Trophoblast cell (in vitro differentiated cells and primary cell): ENCODE data around the gene HSPA12B.

ENCODE experiments used
- DNase-seq, 2 donors: peaks; one replicate each; pipeline ENCODE4 v3.0.0-alpha.2; 2016
- H2AFZ ChIP-seq: 2 replicates; pipeline ENCODE4 v1.6.1; 2013; ENCODE audit warnings: low read length, moderate library complexity, mild to moderate bottlenecking; ENCODE audit not compliant: insufficient read depth, poor library complexity
- H2AK5ac ChIP-seq: 2 replicates; pipeline ENCODE4 v1.6.1; 2013; ENCODE audit warnings: mild to moderate bottlenecking, low read length
- H2BK120ac ChIP-seq: 2 replicates; pipeline ENCODE4 v1.6.1; 2013; ENCODE audit warnings: low read length, mild to moderate bottlenecking, moderate library complexity; ENCODE audit not compliant: insufficient read depth, poor library complexity
- H2BK12ac ChIP-seq: 2 replicates; pipeline ENCODE4 v1.6.1; 2013; ENCODE audit warnings: mild to moderate bottlenecking, low read length, moderate library complexity
- H2BK5ac ChIP-seq: 2 replicates; pipeline ENCODE4 v1.6.1; 2013; ENCODE audit warnings: low read length, low read depth, moderate library complexity, mild to moderate bottlenecking; ENCODE audit not compliant: poor library complexity
- H3K14ac ChIP-seq: 2 replicates; pipeline ENCODE4 v1.6.1; 2013; ENCODE audit warnings: mild to moderate bottlenecking, low read length
- H3K18ac ChIP-seq: 2 replicates; pipeline ENCODE4 v1.6.1; 2013; ENCODE audit warnings: mild to moderate bottlenecking, low read length
- H3K23ac ChIP-seq: 2 replicates; pipeline ENCODE4 v1.6.1; 2013; ENCODE audit warnings: low read length
- H3K27ac ChIP-seq: 2 replicates; pipeline ENCODE4 v1.5.1; 2013; ENCODE audit warnings: low read depth, mild to moderate bottlenecking, inconsistent platforms, low read length, moderate library complexity
- H3K27me3 ChIP-seq: 2 replicates; pipeline ENCODE4 v1.6.1; 2013; ENCODE audit warnings: inconsistent platforms, mild to moderate bottlenecking, low read length, moderate library complexity; ENCODE audit not compliant: insufficient read depth
- H3K36me3 ChIP-seq, 2 experiments: 1 replicate in 1 of 2; 2 replicates in 1 of 2; pipeline ENCODE4 v1.6.1; 2013; ENCODE audit warnings: low read length in 2 of 2, mild to moderate bottlenecking in 2 of 2, moderate library complexity in 1 of 2; ENCODE audit not compliant: insufficient read depth in 2 of 2, control insufficient read depth in 1 of 2
- H3K4ac ChIP-seq: 2 replicates; pipeline ENCODE4 v1.6.1; 2013; ENCODE audit warnings: low read depth, mild to moderate bottlenecking, low read length, moderate library complexity
- H3K4me1 ChIP-seq, 2 experiments: 1 replicate in 1 of 2; 2 replicates in 1 of 2; pipeline ENCODE4 v1.6.1; 2013; ENCODE audit warnings: low read length in 2 of 2, mild to moderate bottlenecking in 2 of 2, moderate library complexity in 1 of 2; ENCODE audit not compliant: insufficient read depth in 2 of 2, control insufficient read depth in 1 of 2
- H3K4me2 ChIP-seq: 2 replicates; pipeline ENCODE4 v1.6.1; 2013; ENCODE audit warnings: inconsistent platforms, mild to moderate bottlenecking, low read length, moderate library complexity
- H3K4me3 ChIP-seq: 2 replicates; pipeline ENCODE4 v1.5.1; 2013; ENCODE audit warnings: mild to moderate bottlenecking, low read depth, low read length, inconsistent platforms
- H3K79me1 ChIP-seq: one replicate; pipeline ENCODE4 v1.6.1; 2013; ENCODE audit warnings: low read length
- H3K79me2 ChIP-seq: 2 replicates; pipeline ENCODE4 v1.6.1; 2013; ENCODE audit warnings: low read length, mild to moderate bottlenecking; ENCODE audit not compliant: control insufficient read depth, insufficient read depth, poor library complexity
- H3K9ac ChIP-seq: 2 replicates; pipeline ENCODE4 v1.6.1; 2013; ENCODE audit warnings: mild to moderate bottlenecking, low read length
- H3K9me3 ChIP-seq: 2 replicates; pipeline ENCODE4 v1.6.1; 2013; ENCODE audit warnings: low read depth, mild to moderate bottlenecking, control low read depth, inconsistent platforms, low read length; ENCODE audit not compliant: insufficient read depth
- H4K12ac ChIP-seq: 2 replicates; pipeline ENCODE4 v1.6.1; 2013; ENCODE audit warnings: low read depth, mild to moderate bottlenecking, low read length, moderate library complexity
- H4K8ac ChIP-seq: 2 replicates; pipeline ENCODE4 v1.6.1; 2013; ENCODE audit warnings: low read depth, mild to moderate bottlenecking, low read length, moderate library complexity
- H4K91ac ChIP-seq: one replicate; pipeline ENCODE4 v1.6.1; 2013; ENCODE audit warnings: low read depth, mild to moderate bottlenecking, low read length, moderate library complexity
- WGBS: extraction: QIAGEN DNeasy Blood & Tissue Kit; methylation state at CpG from one replicate; pipeline ENCODE4 v1.1.7; 2013; ENCODE audit warnings: missing lambda C conversion rate; ENCODE audit not compliant: insufficient read length, insufficient coverage; ENCODE audit errors: extremely low coverage; 5-methylcytosine and 5-hydroxymethylcytosine counted together

Gene HSPA12B

DNA sequence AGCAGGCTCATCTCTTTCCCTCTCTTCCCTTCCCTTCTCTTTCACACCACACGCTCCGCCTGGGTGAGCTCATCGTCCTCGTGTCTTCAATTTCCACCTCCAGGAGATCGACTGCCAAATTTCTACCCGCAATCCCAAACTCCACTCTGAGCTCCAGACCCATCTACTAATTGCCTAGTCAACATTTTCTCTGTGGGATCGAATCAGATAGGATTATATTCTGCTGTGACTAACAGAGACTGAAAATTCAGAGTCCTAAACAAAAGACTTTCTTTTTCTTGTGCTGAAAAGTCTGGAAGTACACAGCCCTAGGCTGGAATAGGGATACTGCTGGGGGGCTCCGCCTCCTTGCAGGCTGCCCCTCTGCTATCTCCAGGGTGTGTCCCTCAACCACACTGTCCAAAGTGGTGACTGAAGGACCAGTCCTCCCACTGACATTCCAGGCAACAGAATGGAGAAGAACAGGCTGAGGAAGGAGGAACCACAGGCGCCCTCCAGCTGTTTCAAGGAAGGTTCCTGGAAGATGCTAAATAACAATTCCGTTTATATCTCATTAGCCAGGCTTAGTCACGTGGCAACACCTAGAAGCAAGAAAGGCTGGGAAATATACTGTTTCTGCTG lies 5.0 kb upstream of the HSPA12B start:
- H4K8ac ChIP-seq, result no peak overlapping the region
- no peak overlapping the region for H3K18ac ChIP-seq
- H3K27me3 ChIP-seq, result peaks cover under 1% of the 10 kb centered on the region
- no peak overlapping the region for H3K14ac ChIP-seq
- H3K36me3 ChIP-seq, result no peaks in the 10 kb centered on the region
- no peak overlapping the region for H3K4me2 ChIP-seq
- H4K91ac ChIP-seq, result no peak overlapping the region
- H3K4me1 ChIP-seq, result peaks cover 2 to 3% of the 10 kb centered on the region in 2 experiments
- no CpG with 5 or more reads among the region's 11 CpGs for WGBS
- H2BK120ac ChIP-seq, result no peak overlapping the region
- no peak overlapping the region for H2BK5ac ChIP-seq
- H3K79me1 ChIP-seq, result no peaks in the 10 kb centered on the region
- H3K4ac ChIP-seq, result no peak overlapping the region
- H3K4me3 ChIP-seq, result no peak overlapping the region
- no peak overlapping the region for H3K23ac ChIP-seq
- H3K27ac ChIP-seq, result no peak overlapping the region
- no peak overlapping the region for H2AK5ac ChIP-seq
- no peak overlapping the region for H3K9ac ChIP-seq
- H2BK12ac ChIP-seq, result no peak overlapping the region
- no peak overlapping the region for H4K12ac ChIP-seq
- no peaks in the 10 kb centered on the region for H3K79me2 ChIP-seq
- peak in 1 of 2 donors; percentile 29 for DNase-seq
- H2AFZ ChIP-seq, result no peak overlapping the region
- peaks cover 2% of the 10 kb centered on the region for H3K9me3 ChIP-seq

DNA sequence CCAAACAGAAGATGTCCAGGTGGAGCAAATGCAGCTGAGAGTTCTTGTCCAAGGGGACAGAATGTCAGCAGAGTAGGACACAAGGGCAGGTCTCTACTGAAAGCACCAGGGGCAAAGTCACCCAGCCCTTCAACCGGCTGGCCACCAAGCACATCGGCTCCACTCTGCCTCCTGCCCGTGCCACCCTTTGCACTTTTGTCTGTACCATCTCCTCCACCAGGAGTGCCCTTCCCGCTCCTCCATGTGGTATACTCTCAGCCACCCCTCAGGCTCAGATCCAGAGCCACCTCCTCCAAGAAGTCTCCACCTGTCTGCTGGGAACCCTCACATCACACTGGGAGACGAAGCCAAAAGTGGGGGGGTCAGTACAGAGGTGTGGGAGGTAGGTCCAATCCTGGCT lies 4.1 kb upstream of the HSPA12B start:
- WGBS, result no CpG with 5 or more reads among the region's 5 CpGs
- no peak overlapping the region for H2BK12ac ChIP-seq

DNA sequence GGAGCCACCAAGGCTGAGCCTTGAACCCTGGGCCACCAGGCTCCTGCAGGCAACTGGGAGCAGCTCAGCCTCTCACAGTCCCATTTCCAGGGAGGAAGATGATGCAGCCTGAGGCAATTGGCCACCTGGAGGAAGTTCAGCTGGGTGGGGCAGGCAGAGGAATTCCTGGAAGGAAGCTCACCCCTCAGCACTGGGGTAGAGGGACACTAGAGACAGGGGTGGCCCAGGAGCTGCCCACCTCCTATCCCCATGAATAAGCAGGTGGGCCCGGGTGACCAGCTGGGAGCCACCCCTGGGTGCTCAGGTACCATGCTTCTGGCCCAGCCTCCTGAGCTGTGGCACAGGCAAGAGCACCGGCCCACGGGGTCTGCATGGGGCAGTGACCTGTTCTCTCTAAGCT lies 3.6 kb upstream of the HSPA12B start:
- H3K27ac ChIP-seq, result no peak overlapping the region
- no peak overlapping the region for H3K23ac ChIP-seq
- H3K4me3 ChIP-seq, result no peak overlapping the region
- H3K79me2 ChIP-seq, result no peaks in the 10 kb centered on the region
- H2BK12ac ChIP-seq, result no peak overlapping the region
- H4K12ac ChIP-seq, result no peak overlapping the region
- no peak overlapping the region for H3K4me2 ChIP-seq
- H3K27me3 ChIP-seq, result peaks cover 10% of the 10 kb centered on the region
- no peak overlapping the region for H3K4ac ChIP-seq
- H3K9ac ChIP-seq, result no peak overlapping the region
- no peaks in the 10 kb centered on the region for H3K36me3 ChIP-seq
- H4K8ac ChIP-seq, result no peak overlapping the region
- H3K4me1 ChIP-seq, result peaks cover 2 to 3% of the 10 kb centered on the region in 2 experiments
- DNase-seq, result no peak
- no CpG with 5 or more reads among the region's 3 CpGs for WGBS
- no peak overlapping the region for H2AFZ ChIP-seq
- H2AK5ac ChIP-seq, result no peak overlapping the region
- no peak overlapping the region for H2BK5ac ChIP-seq
- H3K9me3 ChIP-seq, result peaks cover 2% of the 10 kb centered on the region
- H2BK120ac ChIP-seq, result no peak overlapping the region
- H4K91ac ChIP-seq, result no peak overlapping the region
- H3K18ac ChIP-seq, result no peak overlapping the region
- no peak overlapping the region for H3K14ac ChIP-seq
- no peaks in the 10 kb centered on the region for H3K79me1 ChIP-seq

More for the DNA sequence above, 4.1 kb upstream of the HSPA12B start:
- Histone ChIP-seq H4K8ac (no peak overlapping the region), H4K12ac (no peak overlapping the region), H3K4me2 (no peak overlapping the region), H3K4me1 (peaks cover 2 to 3% of the 10 kb centered on the region in 2 experiments), H3K4me3 (no peak overlapping the region), H2BK5ac (no peak overlapping the region), H3K9me3 (peaks cover 2% of the 10 kb centered on the region), H3K27ac (no peak overlapping the region), H3K18ac (no peak overlapping the region), H3K9ac (no peak overlapping the region), H3K23ac (no peak overlapping the region), H3K36me3 (no peaks in the 10 kb centered on the region), H2AK5ac (no peak overlapping the region), H2BK120ac (no peak overlapping the region), H3K27me3 (peaks cover 8% of the 10 kb centered on the region), H3K14ac (no peak overlapping the region), H3K79me2 (no peaks in the 10 kb centered on the region), H2AFZ (no peak overlapping the region), H3K79me1 (no peaks in the 10 kb centered on the region), H3K4ac (no peak overlapping the region), H4K91ac (no peak overlapping the region)
- no peak for DNase-seq

DNA sequence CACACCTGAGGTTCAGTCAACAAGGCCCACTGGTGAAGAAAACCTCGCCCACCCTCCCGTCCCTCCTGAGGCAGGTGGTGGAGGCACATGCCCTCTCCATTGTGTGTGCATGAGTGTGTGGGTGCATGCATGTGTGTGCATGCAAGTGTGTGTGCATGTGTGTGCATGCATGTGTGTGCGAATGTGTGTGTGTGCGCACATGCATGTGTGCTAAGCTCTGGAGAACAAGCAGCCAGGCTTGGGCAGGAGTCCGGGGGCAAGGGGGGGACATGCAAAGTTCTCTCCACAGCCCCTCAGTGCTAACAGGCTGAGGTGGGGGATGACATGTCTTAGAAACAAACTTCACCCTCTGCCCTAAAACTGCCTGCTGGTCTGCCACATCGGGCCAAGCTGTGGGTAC lies 3.1 kb upstream of the HSPA12B start:
- Histone ChIP-seq H3K36me3 (no peaks in the 10 kb centered on the region), H3K4me1 (peaks cover 2 to 3% of the 10 kb centered on the region in 2 experiments), H3K79me1 (no peaks in the 10 kb centered on the region), H3K4me2 (no peak overlapping the region), H4K12ac (no peak overlapping the region), H3K14ac (no peak overlapping the region), H3K9ac (no peak overlapping the region), H2BK12ac (no peak overlapping the region), H3K79me2 (no peaks in the 10 kb centered on the region), H3K27ac (no peak overlapping the region), H3K18ac (no peak overlapping the region), H2BK5ac (no peak overlapping the region), H2BK120ac (no peak overlapping the region), H2AFZ (peak overlapping the region; percentile 40), H4K91ac (no peak overlapping the region), H3K27me3 (peaks cover 10% of the 10 kb centered on the region), H4K8ac (no peak overlapping the region), H3K9me3 (peaks cover 3% of the 10 kb centered on the region), H2AK5ac (no peak overlapping the region), H3K4me3 (no peak overlapping the region), H3K4ac (no peak overlapping the region), H3K23ac (no peak overlapping the region)
- no CpG with 5 or more reads among the region's 6 CpGs for WGBS
- DNase-seq, result no peak
